ENCODE data around the gene AOPEP.

Gene AOPEP

DNA sequence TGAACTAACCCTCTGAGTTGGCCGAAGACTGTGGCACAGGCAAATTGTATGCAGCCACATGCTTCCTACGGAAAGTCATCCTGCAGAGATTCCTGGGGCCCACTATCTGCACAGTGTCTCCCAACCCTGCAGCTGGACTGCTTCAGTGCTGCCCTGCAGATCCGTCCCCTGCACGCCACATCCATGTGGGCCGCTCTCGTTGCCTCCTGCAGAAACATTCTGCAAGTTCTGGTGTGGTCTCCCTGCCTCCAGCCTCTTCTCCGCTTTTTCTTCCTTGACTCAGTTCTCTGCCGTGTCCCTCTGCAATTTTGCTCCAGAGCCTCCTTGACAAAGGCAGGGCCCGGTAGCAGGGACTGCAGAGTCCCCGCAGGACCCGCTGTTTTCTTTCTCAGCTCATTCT, 249.0 kb downstream of the AOPEP start:
- DNase-seq = no peak

DNA sequence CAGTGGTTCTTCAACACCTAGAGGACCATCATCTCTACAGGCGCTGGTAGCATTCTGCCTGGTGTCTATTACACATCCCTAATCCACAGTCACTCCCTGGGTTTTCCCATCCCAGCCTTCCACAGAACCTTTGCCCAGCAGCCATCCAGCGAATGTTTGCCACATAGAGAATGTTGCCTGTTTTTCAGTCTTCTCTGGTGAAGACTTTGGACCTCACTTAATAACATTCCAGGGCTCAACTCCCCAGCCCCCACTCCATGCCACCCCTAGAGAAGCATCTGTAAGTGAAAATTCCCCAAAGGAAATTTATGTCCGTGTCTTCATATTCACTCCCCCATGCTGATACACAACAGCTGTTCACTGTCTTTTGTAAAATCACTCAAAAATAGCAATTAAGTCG, 249.6 kb downstream of the AOPEP start:
- no peak for DNase-seq

DNA sequence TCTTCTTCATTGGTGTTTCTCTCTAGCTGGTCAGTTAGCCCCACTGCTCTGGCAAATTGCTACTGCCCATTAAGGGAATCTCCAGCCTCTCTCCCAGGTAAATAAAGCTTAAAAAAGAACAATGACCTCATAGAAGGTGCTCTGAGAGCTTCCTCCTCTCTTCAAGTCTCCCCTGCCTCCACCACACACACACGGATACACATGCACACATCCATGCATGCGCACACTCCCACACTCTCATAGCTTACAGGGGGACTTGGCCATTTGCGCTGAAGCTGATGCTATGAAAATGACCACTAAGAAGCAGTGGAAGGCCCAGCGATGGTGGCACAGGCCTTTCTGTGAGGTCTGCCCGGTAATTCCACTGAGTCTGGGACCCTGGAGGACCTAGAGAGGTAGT, 250.9 kb downstream of the AOPEP start:
- no peak for DNase-seq

DNA sequence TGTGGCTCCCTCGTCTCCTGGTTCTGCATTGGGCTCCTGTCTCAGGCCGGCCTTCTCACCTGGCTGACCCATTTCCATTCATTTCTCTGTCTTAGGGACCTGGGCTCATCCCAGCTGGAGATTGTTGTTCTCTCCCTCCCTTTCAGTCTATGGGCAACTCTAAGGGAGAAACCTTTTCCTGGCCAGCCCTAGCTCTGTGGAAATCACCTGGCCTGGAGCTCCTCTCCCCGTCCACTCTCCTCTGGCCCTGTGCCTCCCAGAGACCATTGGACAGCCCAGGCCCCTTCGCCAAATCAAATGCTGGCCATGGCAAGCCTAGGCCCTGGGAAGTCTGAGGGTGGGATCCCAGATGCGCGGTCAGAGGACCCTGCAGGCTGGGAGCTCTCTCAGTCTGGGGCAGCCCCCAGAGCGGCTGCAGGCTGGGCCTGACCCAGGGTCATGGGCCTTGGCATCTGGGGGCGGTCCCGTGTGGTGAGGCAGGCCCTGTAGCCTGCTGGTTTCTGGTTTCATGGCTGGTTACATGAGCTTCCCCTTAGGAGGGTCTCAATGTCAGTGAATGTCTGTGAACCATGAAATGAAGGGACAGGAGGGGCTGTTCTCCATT, 253.5 kb downstream of the AOPEP start:
- DNase-seq = no peak

DNA sequence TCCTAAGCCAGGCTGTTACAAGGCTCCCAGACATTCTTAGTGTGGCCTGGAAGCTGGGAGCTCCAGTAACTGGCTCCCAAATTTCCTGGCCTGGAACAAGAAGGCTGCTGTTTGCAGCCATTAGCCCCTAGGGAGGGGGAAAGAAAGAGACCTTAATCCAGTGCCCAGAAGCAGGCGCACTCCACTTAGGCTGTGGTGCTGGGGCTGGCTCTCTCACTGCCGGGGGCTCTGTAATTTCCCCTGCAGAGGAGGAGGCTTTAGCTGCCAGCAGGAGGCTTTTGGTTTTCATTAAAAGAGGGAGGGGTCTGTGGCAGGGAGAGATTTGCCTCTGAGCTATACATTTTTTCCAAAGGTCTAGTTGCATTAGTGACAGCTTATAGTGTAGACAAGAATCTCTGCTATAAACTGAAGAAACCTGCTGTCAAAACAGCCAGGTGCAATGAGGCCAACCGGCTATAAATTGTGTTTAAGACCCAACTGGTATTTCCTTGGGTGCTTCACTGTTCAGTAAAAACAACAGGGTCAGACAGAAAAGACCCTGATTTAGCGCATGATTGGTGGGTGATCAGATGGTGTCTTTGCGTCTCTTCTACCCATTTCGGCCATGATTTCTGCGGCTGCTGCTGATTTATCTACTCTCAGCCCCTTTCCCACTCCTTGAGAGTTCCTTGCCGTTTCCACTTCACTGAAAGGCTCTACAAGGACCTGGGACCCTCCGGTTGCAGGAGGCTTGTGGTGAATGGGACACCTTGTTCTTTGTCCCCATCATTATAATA, 254.6 kb downstream of the AOPEP start:
- DNase-seq = no peak

DNA sequence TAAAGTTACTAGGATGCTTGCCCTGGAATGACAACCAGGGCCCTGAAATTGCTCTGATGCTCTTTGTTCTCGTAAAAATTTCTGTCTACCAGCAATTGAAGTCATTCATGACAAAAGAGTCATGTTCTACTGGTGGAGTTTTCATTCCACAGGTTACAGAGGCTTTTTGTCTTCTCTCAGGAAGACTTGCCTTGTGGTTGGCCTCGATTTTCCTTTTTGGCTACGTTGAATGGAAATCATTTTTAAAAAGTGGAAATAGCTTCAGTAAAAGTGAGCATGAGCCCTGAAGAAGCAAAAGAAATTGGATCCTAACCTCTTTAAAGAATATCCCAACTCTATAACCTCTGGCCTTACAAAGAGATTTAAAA, 255.2 kb downstream of the AOPEP start:
- DNase-seq = no peak

DNA sequence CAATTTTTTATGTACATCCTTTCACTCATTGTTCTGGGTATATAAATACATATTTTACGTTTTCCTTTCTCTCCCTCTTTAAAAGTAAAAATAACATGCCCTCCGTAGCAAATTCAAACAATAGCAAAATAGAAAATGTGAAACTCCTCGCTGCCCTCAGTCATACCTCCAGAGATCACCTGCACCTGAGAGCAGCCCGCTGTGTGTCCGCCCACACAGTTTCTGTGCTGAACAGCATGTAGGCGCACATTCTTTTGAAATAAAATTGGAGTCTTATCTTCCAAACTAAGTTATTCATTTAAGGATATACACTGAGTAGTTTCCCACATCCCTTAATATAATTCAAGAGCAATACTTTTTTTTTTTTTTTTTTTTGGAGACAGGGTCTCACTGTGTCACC, 255.7 kb downstream of the AOPEP start:
- no peak for DNase-seq

DNA sequence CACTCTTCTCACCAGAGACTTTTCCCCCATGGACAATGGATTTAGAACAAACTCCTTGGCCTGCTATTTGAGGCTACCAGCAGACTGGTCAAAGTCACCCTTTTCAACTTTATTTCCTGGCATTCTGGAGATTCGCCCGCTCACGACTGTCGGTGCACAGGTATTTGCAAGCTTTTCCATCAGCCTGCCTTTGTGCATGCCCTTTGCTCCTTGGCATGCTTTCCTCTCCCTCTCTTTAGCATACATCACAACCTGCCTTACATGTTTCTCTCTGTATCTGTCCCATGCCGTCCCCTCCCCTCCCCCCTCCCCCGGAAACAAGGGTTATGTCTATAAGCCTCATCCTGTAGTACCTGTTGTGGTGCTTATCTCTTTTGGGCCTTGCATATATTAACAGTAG, 257.1 kb downstream of the AOPEP start:
- DNase-seq = no peak

DNA sequence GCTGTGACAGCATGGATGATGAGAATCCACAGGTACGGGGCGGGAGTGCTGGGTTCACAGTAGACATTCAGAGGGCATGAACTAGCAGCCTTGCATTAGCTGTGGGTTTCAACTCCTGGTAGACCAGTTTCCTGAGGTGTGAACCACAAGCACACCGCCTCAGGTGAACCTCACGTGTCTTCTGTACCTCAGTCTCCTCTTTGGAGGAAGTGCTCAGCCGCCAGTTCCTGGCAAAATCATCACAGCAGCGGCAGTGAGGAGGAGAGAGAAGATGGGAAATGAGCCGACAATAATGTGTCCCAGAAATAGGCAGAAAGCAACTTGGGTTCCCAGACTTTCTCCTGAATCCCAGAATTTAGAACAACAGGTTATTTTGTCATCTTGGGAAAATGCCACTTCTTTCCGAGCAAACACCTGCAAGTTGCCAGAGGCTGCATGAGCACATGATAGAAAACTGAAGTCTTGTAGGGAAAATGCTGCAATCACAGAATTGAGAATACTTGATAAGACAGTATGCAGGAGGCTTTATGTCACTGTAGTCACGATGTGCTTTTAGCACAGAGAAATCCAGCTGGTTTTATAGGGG, 258.5 kb downstream of the AOPEP start:
- DNase-seq = no peak

DNA sequence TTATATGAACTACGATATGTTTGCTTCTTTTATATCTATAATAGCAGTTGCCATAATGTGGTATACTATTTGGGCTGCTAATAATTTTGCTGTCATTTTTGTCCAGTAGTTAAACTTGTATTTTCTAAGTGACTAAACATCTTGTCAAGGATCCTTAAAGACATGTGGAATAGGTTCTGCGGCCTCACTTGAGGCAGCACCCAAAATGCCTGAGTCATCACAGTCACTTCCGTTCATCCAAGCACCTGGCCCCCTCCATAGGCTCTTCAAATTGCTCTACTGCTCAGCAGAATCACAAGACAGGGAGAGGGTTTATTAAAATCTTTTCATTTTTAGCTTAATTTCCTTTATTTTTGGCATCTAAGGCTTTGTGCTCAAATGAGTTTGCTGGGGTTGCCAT, 259.1 kb downstream of the AOPEP start:
- peak; percentile 44 for DNase-seq

DNA sequence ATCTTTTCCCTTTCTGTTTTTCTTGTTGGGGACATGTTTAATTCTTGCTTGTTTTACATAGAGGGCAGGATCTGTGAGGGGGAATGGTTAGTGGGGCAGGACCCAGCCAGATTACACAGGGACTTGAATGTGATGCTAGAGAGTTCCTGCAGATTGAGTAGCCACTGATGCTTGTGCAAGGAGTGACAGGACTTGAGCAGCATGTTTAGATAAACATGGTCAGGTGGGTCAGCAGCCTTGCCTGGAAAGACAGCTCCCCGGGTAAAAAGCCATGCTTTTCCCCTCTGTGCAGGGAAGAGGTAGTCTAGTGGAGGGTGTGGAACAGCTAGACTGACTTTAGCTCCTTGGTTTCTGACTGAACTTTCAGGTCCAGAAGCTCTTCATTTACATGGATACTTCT, 261.2 kb downstream of the AOPEP start:
- DNase-seq = no peak

DNA sequence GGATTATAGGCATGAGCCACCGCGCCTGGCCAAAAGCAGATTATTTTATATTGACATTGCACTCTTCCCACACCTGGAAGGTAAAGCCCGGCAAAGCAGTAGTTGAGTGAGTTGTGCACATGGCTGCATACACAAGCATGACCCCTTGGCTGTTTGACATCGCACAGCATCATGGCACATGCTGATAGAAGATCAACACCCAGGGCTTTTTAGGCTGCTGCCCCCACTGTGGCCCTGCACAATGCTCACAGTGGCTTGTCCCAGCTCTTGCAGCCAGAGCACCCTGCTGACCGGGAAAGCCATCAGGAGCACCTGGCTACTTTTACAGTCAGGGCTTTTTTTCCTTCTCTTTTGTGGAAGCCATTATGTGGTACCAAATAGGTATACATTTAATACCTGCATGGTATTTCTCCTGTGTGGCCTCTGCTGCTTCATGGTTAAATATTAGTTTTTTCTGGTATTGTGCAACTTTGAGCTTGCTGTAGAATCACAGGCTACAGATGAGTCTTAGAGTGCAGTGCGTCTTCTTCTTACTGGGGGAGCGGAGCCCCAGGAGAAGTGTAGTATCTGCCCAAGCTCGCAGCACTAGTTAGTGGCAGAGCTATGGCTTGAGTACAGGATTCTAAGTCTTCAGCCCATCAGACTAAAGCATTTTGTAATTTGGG, 264.5 kb downstream of the AOPEP start:
- no peak for DNase-seq

DNA sequence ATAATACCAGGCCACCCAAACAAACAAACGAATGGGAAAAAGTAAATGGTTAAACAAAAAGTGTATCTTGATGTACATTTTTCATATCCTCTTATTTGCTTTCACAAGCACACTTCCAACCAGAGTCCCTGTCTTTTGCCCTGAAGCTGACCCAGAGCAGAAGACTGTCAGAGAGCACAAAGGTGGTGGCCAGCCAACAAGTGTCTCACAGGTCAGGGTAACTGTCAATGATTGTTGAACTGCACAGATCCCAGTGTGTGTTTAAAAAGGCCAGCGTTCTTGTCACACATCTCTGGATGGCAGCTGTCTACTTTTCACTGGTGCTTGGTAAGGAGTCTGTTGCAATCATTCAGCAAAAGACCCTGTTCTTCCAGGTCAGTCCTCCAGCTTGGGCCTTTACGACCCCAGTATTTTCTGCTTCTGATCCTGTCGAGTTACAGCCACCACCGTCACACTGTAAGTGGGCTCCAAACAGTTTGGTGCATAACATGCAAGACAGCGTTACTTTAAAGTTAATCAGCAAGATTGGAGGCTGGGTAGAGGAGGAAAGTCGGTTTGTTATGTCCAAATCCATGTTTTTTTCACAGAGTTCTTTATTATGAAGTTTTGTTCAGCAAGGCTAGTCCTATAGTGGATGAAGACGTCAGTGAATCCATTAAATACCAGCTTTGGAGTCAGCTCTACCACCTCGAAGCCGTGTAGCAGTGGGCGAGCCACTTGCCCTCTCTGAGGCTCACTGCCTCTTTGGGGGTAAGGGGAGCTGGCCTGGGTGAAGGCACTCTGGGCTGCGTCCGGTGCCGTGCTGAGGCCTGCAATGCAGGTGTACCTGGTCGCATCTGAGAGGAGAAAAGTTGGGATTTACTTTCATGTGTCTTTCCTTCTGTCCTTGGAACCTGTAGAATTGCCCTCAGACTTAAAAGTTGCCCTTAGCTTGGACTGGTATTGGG, 265.7 kb downstream of the AOPEP start:
- DNase-seq = no peak

DNA sequence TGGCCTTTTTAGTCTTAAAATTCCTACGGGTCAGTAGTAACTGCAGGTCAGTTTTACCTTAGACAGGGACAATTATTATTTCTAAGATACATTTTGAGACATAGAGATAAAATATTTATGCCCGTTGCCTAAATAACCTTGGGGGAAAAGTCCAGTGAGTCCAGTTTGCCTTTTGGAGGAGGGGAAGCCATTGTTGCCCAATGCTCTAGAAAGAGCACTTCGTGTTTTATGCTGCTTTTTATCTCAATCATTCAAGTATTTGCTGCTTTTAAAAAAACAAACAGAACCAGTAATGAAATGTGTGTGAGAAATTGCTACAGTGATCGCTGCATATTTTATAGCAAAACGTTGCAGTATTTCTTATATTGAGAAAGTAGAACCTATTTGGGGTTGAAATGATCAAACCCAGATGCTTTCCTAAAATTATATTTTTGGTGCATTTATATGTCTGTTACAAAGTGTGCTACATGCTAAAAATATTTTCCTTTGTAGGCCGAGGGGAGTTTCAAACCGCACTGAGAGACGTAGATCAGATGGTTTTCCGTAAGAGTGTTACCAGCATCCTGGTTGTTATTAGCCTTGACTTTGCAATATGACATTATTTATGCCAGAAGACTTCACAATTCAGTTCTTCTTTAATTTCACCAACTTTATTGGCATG, 266.8 kb downstream of the AOPEP start:
- no peak for DNase-seq

DNA sequence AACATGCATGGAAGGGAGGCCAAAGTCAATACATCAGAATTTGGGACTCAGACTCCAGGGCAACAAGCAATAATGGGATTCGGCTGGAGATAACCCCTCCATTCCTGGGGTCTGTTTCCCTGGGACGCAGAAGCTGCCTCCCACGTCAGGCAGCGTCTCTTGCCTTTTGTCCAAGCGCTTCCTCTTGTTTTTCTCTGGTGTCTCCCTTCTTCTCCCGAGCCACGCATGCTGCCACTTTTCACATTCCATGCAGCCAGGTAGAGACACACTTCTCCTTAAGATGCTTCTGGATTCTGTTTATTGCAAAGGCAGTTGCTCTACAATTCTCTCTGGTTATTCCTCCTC, 267.3 kb downstream of the AOPEP start:
- no peak for DNase-seq

DNA sequence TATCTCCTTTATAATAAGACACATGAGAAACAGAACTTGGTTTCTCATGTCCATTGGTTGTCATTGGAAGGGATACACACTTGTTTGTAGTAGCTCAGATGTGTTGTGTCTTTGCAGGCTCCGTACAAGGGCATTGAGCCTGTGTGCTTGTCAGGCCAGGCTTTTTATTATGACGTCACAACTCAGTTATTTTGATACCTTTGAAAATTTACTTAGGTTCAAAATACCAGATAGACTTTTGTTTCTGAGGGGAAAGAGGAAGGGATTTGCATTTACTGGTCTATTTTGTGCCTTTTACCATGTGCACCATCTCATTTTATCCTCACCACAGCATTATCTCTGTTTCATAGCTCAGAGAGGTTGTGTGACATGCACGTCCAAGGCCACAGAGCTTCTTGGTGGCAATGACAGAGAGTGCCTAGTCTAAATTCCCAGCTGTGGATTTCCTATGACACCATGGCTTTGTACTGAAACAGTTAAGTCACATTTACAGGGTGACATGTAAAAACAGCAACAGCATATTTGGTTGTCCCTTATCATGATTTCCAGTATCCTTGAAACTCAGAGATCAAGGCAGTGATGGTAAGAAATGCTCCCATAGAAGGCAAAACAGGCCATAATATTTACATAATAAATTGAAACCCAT, 268.7 kb downstream of the AOPEP start:
- no peak for DNase-seq

DNA sequence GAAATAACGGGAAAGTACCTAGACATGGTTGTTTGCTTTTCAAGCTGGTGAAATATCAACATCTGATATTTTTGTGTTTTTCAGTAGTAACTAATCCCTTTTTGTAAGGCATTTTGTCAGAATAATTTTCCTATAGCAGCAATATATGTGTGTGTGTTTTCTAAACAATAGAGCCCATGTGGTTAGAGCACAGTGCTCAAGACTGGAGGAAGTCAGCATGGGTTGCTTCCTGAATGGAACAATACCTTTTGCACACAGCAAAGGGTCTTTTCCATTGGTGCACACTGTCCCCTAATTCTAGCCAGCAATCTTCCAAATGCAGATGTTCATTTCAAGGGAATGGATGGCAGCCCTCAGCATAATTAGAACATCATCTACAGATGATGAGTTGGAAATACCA, 270.1 kb downstream of the AOPEP start:
- DNase-seq = no peak

DNA sequence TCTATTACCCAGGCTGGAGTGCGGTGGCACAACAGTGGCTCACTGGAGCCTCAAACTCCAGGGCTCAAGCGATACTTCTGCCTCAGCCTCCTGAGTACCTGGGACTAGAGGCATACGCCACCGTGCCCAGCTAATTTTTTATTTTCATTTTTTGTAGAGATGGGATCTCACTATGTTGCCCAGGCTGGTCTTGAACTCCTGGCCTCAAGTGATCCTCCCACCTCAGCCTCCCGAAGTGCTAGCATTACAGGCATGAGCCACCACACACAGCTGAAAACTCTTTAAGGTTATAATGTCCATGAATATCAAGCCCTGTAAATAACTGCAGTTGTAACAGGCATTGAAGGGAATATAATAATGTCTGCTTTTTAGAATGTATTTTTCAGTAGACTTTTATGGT, 271.2 kb downstream of the AOPEP start:
- no peak for DNase-seq

DNA sequence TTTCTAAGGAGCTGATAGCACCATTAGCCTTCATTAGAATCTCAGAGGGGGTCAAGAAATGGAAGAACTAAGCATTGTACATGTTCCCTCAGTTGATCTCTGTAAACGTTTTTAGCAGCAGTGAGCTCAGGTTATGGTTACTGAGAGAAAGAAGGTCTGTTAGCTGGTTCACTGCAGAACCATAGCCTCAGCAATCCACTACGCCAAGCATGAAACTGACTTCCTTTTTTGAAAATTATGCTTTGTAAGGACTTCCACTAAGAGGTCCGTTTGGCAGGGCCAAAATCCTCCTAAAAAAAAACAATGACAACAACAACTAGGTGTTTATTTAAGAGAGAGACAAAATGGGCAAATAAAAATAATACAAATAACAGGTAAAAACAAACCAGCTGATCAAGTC, 273.3 kb downstream of the AOPEP start:
- DNase-seq = no peak

DNA sequence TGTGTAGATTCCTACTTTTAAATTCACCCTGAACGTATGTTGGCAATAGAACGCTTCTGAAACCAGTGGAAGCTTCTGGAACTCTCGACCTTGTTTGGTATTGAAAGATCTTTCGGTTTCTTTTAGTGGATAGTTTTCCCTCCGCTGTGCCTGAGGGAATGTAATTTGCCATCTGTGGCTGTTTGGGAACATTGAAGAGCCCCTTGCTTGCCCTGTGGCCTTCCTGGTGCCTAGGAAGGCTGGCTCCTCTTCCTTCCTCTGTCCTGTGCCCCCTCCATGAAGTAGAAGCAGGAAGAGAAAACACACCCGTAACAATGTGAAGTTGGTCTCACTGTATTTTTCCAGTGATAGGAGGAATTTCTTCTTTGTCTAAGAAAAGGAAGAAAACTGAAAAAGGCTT, 274.3 kb downstream of the AOPEP start:
- no peak for DNase-seq

DNA sequence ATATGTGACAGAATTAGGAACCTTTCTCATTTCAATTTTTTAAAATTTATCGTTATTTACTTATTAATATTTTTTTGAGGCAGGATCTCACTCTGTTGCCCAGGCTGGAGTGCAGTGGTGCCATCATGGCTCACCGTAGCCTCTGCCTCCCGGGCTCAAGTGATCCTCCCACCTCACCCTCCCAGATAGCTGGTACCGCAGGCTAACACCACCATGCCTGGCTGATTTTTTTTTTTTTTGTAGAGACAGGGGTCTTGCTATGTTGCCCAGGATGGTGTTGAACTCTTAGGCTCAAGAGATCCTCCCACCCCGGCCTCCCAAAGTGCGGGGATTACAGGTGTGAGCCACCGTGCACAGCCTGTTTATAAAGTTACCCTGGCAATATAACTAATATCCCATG, 275.2 kb downstream of the AOPEP start:
- DNase-seq = no peak
